Transverse colon (tissue), 4 donors: ENCODE results near the gene RIN2. TPM values are rescaled to one million over a fixed set of nuclear protein-coding genes. Genes with fewer than 3 reads are reported as not detected.

Experiments used
- DNase-seq: peaks from one replicate; pipeline ENCODE4 v3.0.0-alpha.2; 2019
- H3K27ac ChIP-seq, 4 donors: fragments of 200-600 bp; sonication (generic); 2 replicates each; pipeline ENCODE4 v1.5.1; 2016 to 2018; ENCODE audit warnings: inconsistent platforms in 4 of 4
- H3K27me3 ChIP-seq: fragments of 200-600 bp; sonication (generic); 2 replicates; pipeline ENCODE4 v1.5.1; 2017; ENCODE audit warnings: inconsistent platforms
- H3K36me3 ChIP-seq, 4 donors: fragments of 200-600 bp; sonication (generic); 2 replicates each; pipeline ENCODE4 v1.5.1; 2017 to 2019; ENCODE audit warnings: inconsistent platforms in 4 of 4
- H3K4me1 ChIP-seq, 4 donors: fragments of 200-600 bp; sonication (generic); 2 replicates each; pipeline ENCODE4 v1.5.1; 2017 to 2020; ENCODE audit warnings: inconsistent platforms in 4 of 4
- H3K4me3 ChIP-seq, 4 donors: fragments of 200-600 bp; sonication (generic); 1 replicate in 1 of 4; 2 replicates in 3 of 4; pipeline versions ENCODE4 v1.5.1 to v1.6.1; 2017 to 2019; ENCODE audit warnings: inconsistent platforms in 4 of 4
- H3K9me3 ChIP-seq, 2 donors: fragments of 200-600 bp; sonication (generic); 2 replicates each; pipeline ENCODE4 v1.5.1; 2017 to 2019; ENCODE audit warnings: inconsistent platforms in 2 of 2
- EP300 ChIP-seq: sonication (generic); formaldehyde crosslinking; IDR thresholded peaks from one replicate; pipeline ENCODE4 v1.6.1; 2017; ENCODE audit warnings: antibody characterized with exemption, low read depth
- POLR2A ChIP-seq: fragments of 450-650 bp; IDR thresholded peaks from one replicate; pipeline ENCODE4 v1.6.1; 2016; ENCODE audit warnings: antibody characterized with exemption, mild to moderate bottlenecking, moderate library complexity
- POLR2AphosphoS5 ChIP-seq, 3 donors: sonication (generic); formaldehyde crosslinking; IDR thresholded peaks; one replicate each; pipeline ENCODE4 v1.6.1; 2016; ENCODE audit warnings: antibody characterized with exemption in 3 of 3
- WGBS, 2 donors: methylation state at CpG; one replicate each; pipeline ENCODE4 v1.1.5; 2018; ENCODE audit warnings: low coverage in 1 of 2; 5-methylcytosine and 5-hydroxymethylcytosine counted together
- in situ Hi-C, 4 donors: fragments of 200-750 bp; cut with MboI; loops; one replicate each; pipeline versions ENCODE4 v1.15.0 to v1.15.1; 2017; ENCODE audit warnings: low sequenced_read_pairs in 3 of 4, low pct_ligation_motif_present in 1 of 4, low pct_unique_long_range_greater_than_20kb in 1 of 4
- intact Hi-C: fragments of 100-400 bp; cut with DNase I; formaldehyde crosslinking; loops from one replicate; pipeline ENCODE4 v1.15.1; 2023; ENCODE audit warnings: low total_unique reads
- total RNA-seq, 4 donors: library from RNA; depleted of rRNA; stranded (reverse); fragments of >200 nt; gene quantifications; one replicate each; pipeline ENCODE4 v1.1.0, GENCODE V29; 2016
- TF ChIP-seq, protein P1 (sequence below), 5 experiments: fragments of 200-600 bp in 3 of 5; fragments of 450-650 bp in 2 of 5; sonication (generic) in 3 of 5; IDR thresholded peaks; 1 replicate in 2 of 5; 2 replicates in 3 of 5; pipeline ENCODE4 v1.5.1; 2016 to 2017; ENCODE audit warnings: antibody characterized with exemption in 5 of 5, inconsistent platforms in 3 of 5, mild to moderate bottlenecking in 2 of 5, moderate library complexity in 1 of 5

RIN2 gene
- total RNA-seq, 4 donors from 2014 or later = 53.2 to 157 (median 104) TPM

DNA sequence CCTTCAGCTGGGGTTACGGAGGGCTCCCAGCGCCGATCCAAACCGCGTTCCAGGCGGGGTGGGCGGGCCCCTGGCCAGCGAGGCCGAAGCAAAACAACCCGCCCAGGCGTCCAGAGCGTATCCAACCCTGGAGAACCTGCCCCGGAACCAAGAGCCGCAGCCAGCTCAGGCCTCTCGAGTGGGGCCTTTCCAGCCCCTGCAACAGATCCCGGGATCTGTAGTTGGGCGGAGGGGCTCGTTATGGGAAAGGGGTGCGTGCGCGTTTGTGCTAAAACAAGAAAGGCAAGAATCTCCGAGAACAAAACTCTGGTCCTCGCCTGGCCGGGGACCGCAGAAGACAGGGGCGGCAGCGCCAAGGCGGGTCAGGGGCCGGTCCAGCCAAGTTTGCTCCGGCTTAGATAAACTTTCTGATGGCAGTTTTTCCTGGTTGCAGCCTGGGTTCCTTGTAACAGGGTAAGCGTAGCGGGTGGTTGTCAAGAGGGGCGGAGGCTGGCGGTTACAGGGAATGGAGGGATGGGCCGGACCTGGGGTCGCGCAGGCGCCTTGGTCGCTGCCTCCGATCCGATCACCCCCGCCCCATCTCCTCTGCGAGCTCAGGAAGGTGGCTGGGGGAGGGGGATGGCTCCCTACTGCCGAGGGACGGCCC, 448 bp upstream of the RIN2 start:
- Histone ChIP-seq H3K36me3 (no peaks in the 10 kb centered on the region), H3K4me3 (peak overlapping the region; percentile 56 to 74 (median 66)), H3K27ac (peak overlapping the region; percentile 94 to 98 (median 96)), H3K4me1 (peaks cover 13 to 32% (median 24%) of the 10 kb centered on the region in 4 donors), H3K9me3 (no peaks in the 10 kb centered on the region), H3K27me3 (no peaks in the 10 kb centered on the region)
- in situ Hi-C loops = no loop called here
- WGBS, 2 donors = 0% methylated on average over 7 to 30 of the region's 45 CpGs
- intact Hi-C loops = no loop called here
- DNase-seq = peak; percentile 92
- peak; percentile 47 for TF ChIP-seq EP300
- TF ChIP-seq, protein P1, sequence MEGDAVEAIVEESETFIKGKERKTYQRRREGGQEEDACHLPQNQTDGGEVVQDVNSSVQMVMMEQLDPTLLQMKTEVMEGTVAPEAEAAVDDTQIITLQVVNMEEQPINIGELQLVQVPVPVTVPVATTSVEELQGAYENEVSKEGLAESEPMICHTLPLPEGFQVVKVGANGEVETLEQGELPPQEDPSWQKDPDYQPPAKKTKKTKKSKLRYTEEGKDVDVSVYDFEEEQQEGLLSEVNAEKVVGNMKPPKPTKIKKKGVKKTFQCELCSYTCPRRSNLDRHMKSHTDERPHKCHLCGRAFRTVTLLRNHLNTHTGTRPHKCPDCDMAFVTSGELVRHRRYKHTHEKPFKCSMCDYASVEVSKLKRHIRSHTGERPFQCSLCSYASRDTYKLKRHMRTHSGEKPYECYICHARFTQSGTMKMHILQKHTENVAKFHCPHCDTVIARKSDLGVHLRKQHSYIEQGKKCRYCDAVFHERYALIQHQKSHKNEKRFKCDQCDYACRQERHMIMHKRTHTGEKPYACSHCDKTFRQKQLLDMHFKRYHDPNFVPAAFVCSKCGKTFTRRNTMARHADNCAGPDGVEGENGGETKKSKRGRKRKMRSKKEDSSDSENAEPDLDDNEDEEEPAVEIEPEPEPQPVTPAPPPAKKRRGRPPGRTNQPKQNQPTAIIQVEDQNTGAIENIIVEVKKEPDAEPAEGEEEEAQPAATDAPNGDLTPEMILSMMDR (IDR thresholded peaks at IDR 0.05) = no peak
- TF ChIP-seq POLR2A = peak; percentile 76
- peak; percentile 67 to 77 (median 73) for TF ChIP-seq POLR2AphosphoS5 (IDR thresholded peaks at IDR 0.05)

DNA sequence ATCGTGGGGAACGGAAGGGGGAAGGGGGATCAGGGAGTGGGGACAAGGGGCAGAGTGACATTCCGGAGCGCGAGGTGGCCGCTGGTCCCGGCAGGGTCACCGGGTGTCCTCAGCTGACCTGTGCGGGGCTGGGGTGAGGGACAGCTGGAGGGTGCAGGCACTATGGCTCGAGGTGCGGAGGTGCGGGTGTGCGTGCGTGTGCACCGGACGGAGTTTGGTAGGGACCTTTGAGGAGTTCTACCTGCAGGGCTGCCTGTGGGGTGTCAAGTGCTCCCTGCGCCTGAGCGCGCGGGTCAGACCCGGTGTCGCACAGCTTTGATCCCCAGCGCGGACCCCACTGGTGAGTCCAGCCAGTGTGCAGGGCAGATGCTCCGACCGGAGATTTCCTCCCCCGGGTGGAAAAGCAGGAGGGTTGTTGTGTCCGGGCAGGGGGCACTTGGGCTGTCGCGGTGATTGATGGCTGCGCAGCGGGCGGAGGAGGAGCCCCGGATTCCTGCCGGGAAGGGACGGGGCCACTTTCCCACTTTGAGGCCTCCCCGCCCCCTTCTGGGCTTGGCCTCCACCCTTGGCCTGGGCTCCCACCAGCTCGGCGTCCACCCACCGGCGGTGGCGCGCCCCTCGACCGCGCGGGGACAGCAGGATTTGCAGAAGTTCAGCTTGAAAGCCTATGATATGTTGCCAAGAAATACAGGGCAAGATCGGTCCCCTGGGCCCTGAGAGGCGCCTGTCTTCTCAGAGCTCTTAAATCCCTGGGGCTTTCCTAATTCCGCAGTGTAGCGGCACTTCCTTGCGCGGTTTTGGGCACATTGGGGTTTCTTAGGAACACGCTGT, 658 bp downstream of the RIN2 start:
- peak overlapping the region; percentile 56 to 74 (median 66) for H3K4me3 ChIP-seq
- peaks cover 13 to 32% (median 24%) of the 10 kb centered on the region in 4 donors for H3K4me1 ChIP-seq
- intact Hi-C loops (no loop called here), in situ Hi-C loops (no loop called here)
- TF ChIP-seq POLR2AphosphoS5 (IDR thresholded peaks at IDR 0.05) (peak in 1 of 3 donors; percentile 13), EP300 (no peak)
- no peaks in the 10 kb centered on the region for H3K9me3 ChIP-seq
- peak; percentile 59 for DNase-seq
- H3K27ac ChIP-seq = peak overlapping the region; percentile 94 to 98 (median 96)
- H3K27me3 ChIP-seq = no peaks in the 10 kb centered on the region
- no peaks in the 10 kb centered on the region for H3K36me3 ChIP-seq
- 3% methylated on average over 35 of the region's 54 CpGs; no CpG with 5 or more reads in 1 of the 2 donors for WGBS, 2 donors

DNA sequence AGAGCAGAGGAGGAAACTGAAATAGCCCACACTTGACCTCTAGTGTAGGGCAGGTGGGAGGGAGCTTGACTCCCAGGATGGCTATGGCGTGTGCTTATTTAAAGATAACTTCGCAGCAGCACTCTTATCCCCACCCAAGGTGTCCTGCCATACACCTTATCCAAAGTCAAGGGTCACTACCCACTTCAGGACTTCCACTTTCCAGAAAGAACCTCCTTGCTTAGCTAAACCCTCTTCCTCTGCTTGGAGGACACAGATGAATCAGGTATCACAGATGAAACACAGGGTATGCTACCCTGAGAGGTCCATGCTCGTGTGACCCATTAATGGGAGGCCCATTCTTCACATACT, 2.3 kb downstream of the RIN2 start:
- DNase-seq = no peak

DNA sequence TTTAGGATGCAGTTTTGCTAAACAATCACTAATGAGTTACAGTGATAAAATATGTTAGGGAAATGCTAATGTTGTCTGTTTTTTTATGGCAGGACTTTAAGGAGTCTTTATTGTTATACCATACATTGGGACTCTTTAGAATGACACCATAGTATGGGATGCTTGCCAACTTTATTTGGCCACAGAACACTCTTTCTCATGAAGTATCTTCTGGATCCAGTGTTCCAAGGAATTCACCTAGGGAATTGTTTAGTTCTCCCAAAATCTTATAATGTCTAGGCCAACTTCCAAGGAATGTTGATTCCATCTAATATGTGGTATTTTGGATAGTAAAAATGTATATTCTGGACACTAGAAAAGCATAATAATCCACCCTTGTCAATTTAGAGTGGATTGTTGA, 3.3 kb downstream of the RIN2 start:
- Histone ChIP-seq H3K4me1 (peaks cover 10 to 39% (median 27%) of the 10 kb centered on the region in 4 donors), H3K4me3 (no peak overlapping the region), H3K27ac (no peak overlapping the region), H3K36me3 (no peaks in the 10 kb centered on the region), H3K9me3 (no peaks in the 10 kb centered on the region), H3K27me3 (no peaks in the 10 kb centered on the region)
- TF ChIP-seq, protein P1 (IDR thresholded peaks at IDR 0.05) = no peak
- TF ChIP-seq POLR2AphosphoS5 (IDR thresholded peaks at IDR 0.05) = no peak
- TF ChIP-seq EP300 = no peak
- no peak for TF ChIP-seq POLR2A
- intact Hi-C loops = no loop called here
- no peak for DNase-seq
- in situ Hi-C loops = no loop called here

More for the DNA sequence above, 2.3 kb downstream of the RIN2 start:
- H3K27ac ChIP-seq = peak overlapping the region; percentile 94 to 98 (median 96)
- in situ Hi-C loops (no loop called here), intact Hi-C loops (no loop called here)
- H3K9me3 ChIP-seq = no peaks in the 10 kb centered on the region
- no peaks in the 10 kb centered on the region for H3K27me3 ChIP-seq
- 84 to 93% methylated on average over 2 to 3 of the region's 3 CpGs for WGBS, 2 donors
- H3K4me3 ChIP-seq = no peak overlapping the region
- H3K36me3 ChIP-seq = no peaks in the 10 kb centered on the region
- peaks cover 13 to 39% (median 27%) of the 10 kb centered on the region in 4 donors for H3K4me1 ChIP-seq
- TF ChIP-seq POLR2AphosphoS5 (IDR thresholded peaks at IDR 0.05) = no peak

DNA sequence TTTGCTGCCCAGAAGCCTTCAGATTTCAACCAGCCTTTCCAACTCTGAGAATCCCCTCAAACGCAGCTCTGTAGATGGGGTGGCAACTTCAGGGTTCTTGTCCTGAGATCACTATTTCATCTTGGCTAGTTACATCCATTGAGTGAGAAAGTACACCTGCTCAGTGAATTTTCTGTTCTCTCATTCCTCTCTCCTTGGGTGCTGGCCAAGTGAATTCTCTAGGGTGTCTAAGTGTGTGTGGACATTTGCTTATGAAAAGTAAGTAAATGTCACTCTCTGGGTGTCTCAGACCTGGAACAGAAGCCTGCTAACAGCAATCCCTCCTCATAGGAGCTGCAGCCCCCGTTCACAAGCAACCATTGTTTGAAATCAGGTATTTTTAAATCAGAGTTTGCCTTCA, 3.8 kb downstream of the RIN2 start:
- intact Hi-C loops = no loop called here
- no peak for TF ChIP-seq EP300
- H3K27ac ChIP-seq = no peak overlapping the region
- no peaks in the 10 kb centered on the region for H3K36me3 ChIP-seq
- in situ Hi-C loops = no loop called here
- no peak overlapping the region for H3K4me3 ChIP-seq
- no peak for DNase-seq
- H3K27me3 ChIP-seq = no peaks in the 10 kb centered on the region
- H3K9me3 ChIP-seq = no peaks in the 10 kb centered on the region
- peaks cover 8 to 35% (median 23%) of the 10 kb centered on the region in 4 donors for H3K4me1 ChIP-seq
- 64 to 80% methylated on average over 1 to 2 of the region's 2 CpGs for WGBS, 2 donors
